ENCODE data around the gene LRP4.

GRCh38 chr11:46902694-46903093 lies 15.7 kb downstream of the LRP4 start:
- no peak for TF ChIP-seq POLR2A (IDR thresholded peaks at IDR 0.05)
- no peak for TF ChIP-seq CTCF (IDR thresholded peaks at IDR 0.05)
- TF ChIP-seq POLR2AphosphoS5 (IDR thresholded peaks at IDR 0.05; ENCODE audit: insufficient read depth in 1 of 2, low read depth in 1 of 2): no peak

All from vagina (tissue), 2 donors.